HUES48 (cell line): ENCODE results near the gene THEMIS.

Experiments used
- H3K27ac ChIP-seq: one replicate; pipeline ENCODE4 v1.7.0; 2013; ENCODE audit warnings: low read depth, low read length, inconsistent platforms
- H3K27me3 ChIP-seq: 2 replicates; pipeline ENCODE4 v1.6.1; 2013; ENCODE audit warnings: mild to moderate bottlenecking, low read length; ENCODE audit not compliant: control insufficient read depth, insufficient read depth
- H3K36me3 ChIP-seq: 2 replicates; pipeline ENCODE4 v1.6.1; 2013; ENCODE audit warnings: low read length; ENCODE audit not compliant: control insufficient read depth, insufficient read depth
- H3K4me1 ChIP-seq: 2 replicates; pipeline ENCODE4 v1.6.1; 2013; ENCODE audit warnings: mild to moderate bottlenecking, low read length; ENCODE audit not compliant: control insufficient read depth, insufficient read depth
- H3K4me3 ChIP-seq: 2 replicates; pipeline ENCODE4 v1.5.1; 2013; ENCODE audit warnings: mild to moderate bottlenecking, low read depth, low read length
- H3K9ac ChIP-seq: 2 replicates; pipeline ENCODE4 v1.6.1; 2013; ENCODE audit warnings: mild to moderate bottlenecking, low read depth, low read length, moderate library complexity
- H3K9me3 ChIP-seq: 2 replicates; pipeline ENCODE4 v1.6.1; 2013; ENCODE audit warnings: low read length; ENCODE audit not compliant: control insufficient read depth, insufficient read depth

Gene THEMIS

GRCh38 chr6:127768745-127769144 is 132.1 kb downstream of the THEMIS start:
- Histone ChIP-seq H3K9me3 (no peaks in the 10 kb centered on the region), H3K36me3 (no peaks in the 10 kb centered on the region), H3K4me3 (no peak overlapping the region), H3K27ac (no peak overlapping the region), H3K9ac (no peak overlapping the region), H3K4me1 (no peaks in the 10 kb centered on the region), H3K27me3 (no peaks in the 10 kb centered on the region)

GRCh38 chr6:127768223-127768622 is 132.6 kb downstream of the THEMIS start:
- no peaks in the 10 kb centered on the region for H3K9me3 ChIP-seq
- H3K27ac ChIP-seq: no peak overlapping the region
- no peak overlapping the region for H3K9ac ChIP-seq
- no peak overlapping the region for H3K4me3 ChIP-seq
- no peaks in the 10 kb centered on the region for H3K27me3 ChIP-seq
- H3K4me1 ChIP-seq: no peaks in the 10 kb centered on the region
- no peaks in the 10 kb centered on the region for H3K36me3 ChIP-seq

- Histone ChIP-seq H3K9ac (no peak overlapping the region), H3K4me1 (no peaks in the 10 kb centered on the region), H3K36me3 (no peaks in the 10 kb centered on the region), H3K27ac (no peak overlapping the region), H3K4me3 (no peak overlapping the region), H3K9me3 (no peaks in the 10 kb centered on the region), H3K27me3 (no peaks in the 10 kb centered on the region)
Measured at GRCh38 chr6:127765949-127766348, 134.9 kb downstream of the THEMIS start.

GRCh38 chr6:127762284-127762683 is 138.6 kb downstream of the THEMIS start:
- H3K27ac ChIP-seq: no peak overlapping the region
- H3K9ac ChIP-seq: no peak overlapping the region

GRCh38 chr6:127761084-127761483 is 139.8 kb downstream of the THEMIS start:
- Histone ChIP-seq H3K4me3 (no peak overlapping the region), H3K9me3 (no peaks in the 10 kb centered on the region), H3K4me1 (no peaks in the 10 kb centered on the region), H3K27ac (no peak overlapping the region), H3K27me3 (no peaks in the 10 kb centered on the region), H3K36me3 (no peaks in the 10 kb centered on the region), H3K9ac (no peak overlapping the region)

More at GRCh38 chr6:127762284-127762683, 138.6 kb downstream of the THEMIS start:
- no peaks in the 10 kb centered on the region for H3K9me3 ChIP-seq
- H3K4me1 ChIP-seq: no peaks in the 10 kb centered on the region
- no peaks in the 10 kb centered on the region for H3K27me3 ChIP-seq
- H3K36me3 ChIP-seq: no peaks in the 10 kb centered on the region
- H3K4me3 ChIP-seq: no peak overlapping the region

- Histone ChIP-seq H3K4me1 (no peaks in the 10 kb centered on the region), H3K36me3 (no peaks in the 10 kb centered on the region), H3K27ac (no peak overlapping the region), H3K27me3 (no peaks in the 10 kb centered on the region), H3K9ac (no peak overlapping the region), H3K9me3 (no peaks in the 10 kb centered on the region), H3K4me3 (no peak overlapping the region)
Measured at GRCh38 chr6:127749095-127749494, 151.8 kb downstream of the THEMIS start.

GRCh38 chr6:127748290-127748689 is 152.6 kb downstream of the THEMIS start:
- H3K9ac ChIP-seq: no peak overlapping the region
- H3K27me3 ChIP-seq: no peaks in the 10 kb centered on the region
- H3K9me3 ChIP-seq: no peaks in the 10 kb centered on the region
- no peak overlapping the region for H3K27ac ChIP-seq
- H3K36me3 ChIP-seq: no peaks in the 10 kb centered on the region
- no peak overlapping the region for H3K4me3 ChIP-seq
- no peaks in the 10 kb centered on the region for H3K4me1 ChIP-seq

- Histone ChIP-seq H3K27ac (no peak overlapping the region), H3K9ac (no peak overlapping the region)
Measured at GRCh38 chr6:127738423-127738822, 162.4 kb downstream of the THEMIS start.

GRCh38 chr6:127737768-127738167 is 163.1 kb downstream of the THEMIS start:
- no peak overlapping the region for H3K27ac ChIP-seq
- H3K27me3 ChIP-seq: no peaks in the 10 kb centered on the region
- no peaks in the 10 kb centered on the region for H3K36me3 ChIP-seq
- no peak overlapping the region for H3K9ac ChIP-seq
- no peaks in the 10 kb centered on the region for H3K4me1 ChIP-seq
- no peaks in the 10 kb centered on the region for H3K9me3 ChIP-seq
- H3K4me3 ChIP-seq: no peak overlapping the region

More at GRCh38 chr6:127738423-127738822, 162.4 kb downstream of the THEMIS start:
- no peaks in the 10 kb centered on the region for H3K27me3 ChIP-seq
- H3K4me1 ChIP-seq: no peaks in the 10 kb centered on the region
- H3K36me3 ChIP-seq: no peaks in the 10 kb centered on the region
- H3K9me3 ChIP-seq: no peaks in the 10 kb centered on the region
- no peak overlapping the region for H3K4me3 ChIP-seq

GRCh38 chr6:127737009-127737486 is 163.8 kb downstream of the THEMIS start:
- H3K9ac ChIP-seq: no peak overlapping the region
- no peaks in the 10 kb centered on the region for H3K27me3 ChIP-seq
- H3K9me3 ChIP-seq: no peaks in the 10 kb centered on the region
- no peaks in the 10 kb centered on the region for H3K36me3 ChIP-seq
- no peak overlapping the region for H3K4me3 ChIP-seq
- H3K4me1 ChIP-seq: no peaks in the 10 kb centered on the region
- no peak overlapping the region for H3K27ac ChIP-seq

GRCh38 chr6:127732927-127733326 is 167.9 kb downstream of the THEMIS start:
- Histone ChIP-seq H3K27me3 (no peaks in the 10 kb centered on the region), H3K36me3 (no peaks in the 10 kb centered on the region), H3K4me1 (no peaks in the 10 kb centered on the region), H3K9me3 (no peaks in the 10 kb centered on the region), H3K4me3 (no peak overlapping the region), H3K27ac (no peak overlapping the region), H3K9ac (no peak overlapping the region)
